Naive thymus-derived CD4-positive, alpha-beta T cell (primary cell): Measurements from ENCODE around the gene MTNR1A. TPM values are rescaled to one million over a fixed set of nuclear protein-coding genes. Genes with fewer than 3 reads are reported as not detected.

Experiments used
- ATAC-seq: fragments of 150-1000 bp; cut with Tn5 transposase; 2 replicates; pipeline ENCODE4 v1.10.0; 2021; ENCODE audit warnings: mild to moderate bottlenecking, moderate library complexity
- CTCF ChIA-PET: fragments of 350-600 bp; sonication (Branson Sonifier 250); formaldehyde crosslinking; loops from one replicate; lab custom pipeline; 2021; ENCODE audit warnings: antibody characterized with exemption; lab: Charles Lee
- POLR2A ChIA-PET: fragments of 350-600 bp; sonication (Branson Sonifier 250); formaldehyde crosslinking; loops from one replicate; lab custom pipeline; 2021; ENCODE audit warnings: antibody characterized with exemption, inconsistent platforms; lab: Charles Lee
- DNase-seq, 9 donors: peaks; one replicate each; pipeline versions ENCODE4 v3.0.0 to v3.0.0-alpha.2; 2020 to 2022; ENCODE audit warnings: mixed read lengths in 1 of 9
- H3K27ac ChIP-seq: one replicate; pipeline ENCODE4 v1.7.0; 2013; ENCODE audit warnings: mild to moderate bottlenecking, low read depth, low read length, moderate library complexity
- H3K27me3 ChIP-seq, 2 donors: one replicate each; pipeline ENCODE4 v1.7.0; 2013; ENCODE audit warnings: low read length in 2 of 2, mild to moderate bottlenecking in 2 of 2, moderate library complexity in 2 of 2; ENCODE audit not compliant: control insufficient read depth in 2 of 2, insufficient read depth in 2 of 2
- H3K36me3 ChIP-seq, 3 experiments: 1 replicate in 2 of 3; 2 replicates in 1 of 3; pipeline ENCODE4 v1.7.0; 2013; ENCODE audit warnings: low read length in 3 of 3, mild to moderate bottlenecking in 3 of 3, moderate library complexity in 1 of 3; ENCODE audit not compliant: insufficient read depth in 3 of 3, control insufficient read depth in 2 of 3
- H3K4me1 ChIP-seq, 2 donors: one replicate each; pipeline ENCODE4 v1.7.0; 2013; ENCODE audit warnings: low read length in 2 of 2, mild to moderate bottlenecking in 2 of 2, moderate library complexity in 1 of 2; ENCODE audit not compliant: control insufficient read depth in 2 of 2, insufficient read depth in 2 of 2
- H3K4me3 ChIP-seq: 2 replicates; pipeline ENCODE4 v1.7.0; 2013; ENCODE audit warnings: mild to moderate bottlenecking, low read length
- H3K9me3 ChIP-seq, 3 experiments: 1 replicate in 2 of 3; 2 replicates in 1 of 3; pipeline ENCODE4 v1.7.0; 2013; ENCODE audit warnings: low read length in 3 of 3; ENCODE audit not compliant: control insufficient read depth in 2 of 3
- H3K27ac Mint-ChIP-seq, 9 donors: one replicate each; pipeline ENCODE4 v1.8.0; 2020 to 2022; ENCODE audit warnings: mixed read lengths in 9 of 9, mild to moderate bottlenecking in 8 of 9, moderate library complexity in 5 of 9, inconsistent platforms in 2 of 9
- H3K27me3 Mint-ChIP-seq, 5 donors: one replicate each; pipeline ENCODE4 v1.8.0; 2021 to 2022; ENCODE audit warnings: mixed read lengths in 5 of 5, mild to moderate bottlenecking in 1 of 5
- H3K36me3 Mint-ChIP-seq, 5 donors: one replicate each; pipeline ENCODE4 v1.8.0; 2020 to 2022; ENCODE audit warnings: mixed read lengths in 5 of 5, mild to moderate bottlenecking in 3 of 5, inconsistent platforms in 1 of 5
- H3K4me1 Mint-ChIP-seq, 7 donors: one replicate each; pipeline ENCODE4 v1.8.0; 2020 to 2022; ENCODE audit warnings: mixed read lengths in 7 of 7, mild to moderate bottlenecking in 3 of 7, inconsistent platforms in 1 of 7
- H3K4me3 Mint-ChIP-seq, 10 donors: one replicate each; pipeline ENCODE4 v1.8.0; 2020 to 2022; ENCODE audit warnings: mild to moderate bottlenecking in 10 of 10, mixed read lengths in 10 of 10, moderate library complexity in 6 of 10, inconsistent platforms in 2 of 10
- H3K9me3 Mint-ChIP-seq, 11 donors: one replicate each; pipeline ENCODE4 v1.8.0; 2020 to 2022; ENCODE audit warnings: mixed read lengths in 11 of 11, mild to moderate bottlenecking in 4 of 11, inconsistent platforms in 1 of 11, moderate library complexity in 1 of 11
- intact Hi-C, 2 donors: fragments of 100-400 bp; cut with micrococcal nuclease; formaldehyde crosslinking; loops; one replicate each; pipeline ENCODE4 v1.15.1; 2023
- polyA plus RNA-seq, 2 donors: library from polyadenylated mRNA; unstranded; fragments of 300-500 nt; fragmentation: Illumina TruSeq; gene quantifications; one replicate each; pipeline ENCODE4 v1.2.3, GENCODE V29; 2021
- total RNA-seq, 6 experiments: library from RNA in 5 of 6; stranded (reverse) in 5 of 6; gene quantifications; 1 replicate in 5 of 6; 2 replicates in 1 of 6; pipeline ENCODE4 v1.2.3 and lab custom pipeline; 2021 to 2026

MTNR1A gene
- total and polyA plus RNA-seq, 7 experiments from 2014 or later = not detected

- no peak overlapping the region for H3K27ac Mint-ChIP-seq
- ATAC-seq = no peak
- no peak overlapping the region for H3K4me3 Mint-ChIP-seq
- H3K9me3 Mint-ChIP-seq = no peaks in the 10 kb centered on the region
- H3K27ac ChIP-seq = no peak overlapping the region
- H3K27me3 ChIP-seq = no peaks in the 10 kb centered on the region
- H3K4me1 ChIP-seq = no peaks in the 10 kb centered on the region
- H3K27me3 Mint-ChIP-seq = peaks cover 0 to 20% (median 4%) of the 10 kb centered on the region in 5 donors
- DNase-seq = no peak
- no peaks in the 10 kb centered on the region for H3K36me3 ChIP-seq
- no peaks in the 10 kb centered on the region for H3K9me3 ChIP-seq
- no peaks in the 10 kb centered on the region for H3K36me3 Mint-ChIP-seq
- intact Hi-C loops = no loop called here
- ChIA-PET CTCF (no interaction called here), POLR2A (no interaction called here)
- H3K4me1 Mint-ChIP-seq = no peaks in the 10 kb centered on the region
- no peak overlapping the region for H3K4me3 ChIP-seq
These were observed 41.0 kb upstream of the MTNR1A start for GRCh38 chr4:186596346-186596745.

GRCh38 chr4:186593587-186593973, 38.2 kb upstream of the MTNR1A start:
- ChIA-PET CTCF (no interaction called here), POLR2A (no interaction called here)
- no peak for ATAC-seq
- H3K36me3 ChIP-seq = no peaks in the 10 kb centered on the region
- H3K9me3 Mint-ChIP-seq = no peaks in the 10 kb centered on the region
- no peaks in the 10 kb centered on the region for H3K4me1 ChIP-seq
- H3K27ac Mint-ChIP-seq = no peak overlapping the region
- no peak overlapping the region for H3K27ac ChIP-seq
- H3K27me3 ChIP-seq = no peaks in the 10 kb centered on the region
- H3K4me1 Mint-ChIP-seq = no peaks in the 10 kb centered on the region
- H3K36me3 Mint-ChIP-seq = no peaks in the 10 kb centered on the region
- H3K27me3 Mint-ChIP-seq = peaks cover 0 to 9% (median 4%) of the 10 kb centered on the region in 5 donors
- no peaks in the 10 kb centered on the region for H3K9me3 ChIP-seq
- no peak overlapping the region for H3K4me3 Mint-ChIP-seq
- no peak for DNase-seq
- intact Hi-C loops = no loop called here
- H3K4me3 ChIP-seq = no peak overlapping the region

GRCh38 chr4:186592966-186593586, 37.7 kb upstream of the MTNR1A start:
- Mint-ChIP-seq H3K27me3 (peaks cover 0 to 9% (median 4%) of the 10 kb centered on the region in 5 donors), H3K27ac (no peak overlapping the region), H3K4me1 (no peaks in the 10 kb centered on the region), H3K4me3 (no peak overlapping the region), H3K9me3 (no peaks in the 10 kb centered on the region), H3K36me3 (no peaks in the 10 kb centered on the region)
- ChIA-PET POLR2A (no interaction called here), CTCF (no interaction called here)
- no peak for DNase-seq
- Histone ChIP-seq H3K36me3 (no peaks in the 10 kb centered on the region), H3K27me3 (no peaks in the 10 kb centered on the region), H3K27ac (no peak overlapping the region), H3K4me1 (no peaks in the 10 kb centered on the region), H3K4me3 (no peak overlapping the region), H3K9me3 (no peaks in the 10 kb centered on the region)
- intact Hi-C loops = no loop called here
- no peak for ATAC-seq

GRCh38 chr4:186592445-186592844, 37.1 kb upstream of the MTNR1A start:
- intact Hi-C loops = no loop called here
- no peak overlapping the region for H3K27ac ChIP-seq
- no peaks in the 10 kb centered on the region for H3K36me3 Mint-ChIP-seq
- H3K9me3 ChIP-seq = no peaks in the 10 kb centered on the region
- no peak overlapping the region for H3K27ac Mint-ChIP-seq
- H3K9me3 Mint-ChIP-seq = no peaks in the 10 kb centered on the region
- H3K4me1 Mint-ChIP-seq = no peaks in the 10 kb centered on the region
- DNase-seq = no peak
- ChIA-PET POLR2A (no interaction called here), CTCF (interaction anchor here (1.0 kb wide), 1 partner anchor 11 kb away, joined by 4 read pairs; no protein-coding TSS in a partner anchor)
- H3K4me3 Mint-ChIP-seq = no peak overlapping the region
- H3K4me1 ChIP-seq = no peaks in the 10 kb centered on the region
- no peak for ATAC-seq
- no peaks in the 10 kb centered on the region for H3K27me3 ChIP-seq
- no peak overlapping the region for H3K4me3 ChIP-seq
- H3K36me3 ChIP-seq = no peaks in the 10 kb centered on the region
- peaks cover 0 to 9% (median under 1%) of the 10 kb centered on the region in 5 donors for H3K27me3 Mint-ChIP-seq

- Mint-ChIP-seq H3K27ac (no peak overlapping the region), H3K27me3 (peaks cover 0 to 6% (median under 1%) of the 10 kb centered on the region in 5 donors), H3K4me1 (no peaks in the 10 kb centered on the region), H3K9me3 (no peaks in the 10 kb centered on the region), H3K4me3 (no peak overlapping the region), H3K36me3 (no peaks in the 10 kb centered on the region)
- intact Hi-C loops = no loop called here
- ChIA-PET CTCF (interaction anchor here (0.6 to 1.0 kb wide), 2 partner anchors 10 to 1181 kb away, joined by 3 to 4 read pairs; no protein-coding TSS in a partner anchor), POLR2A (interaction anchor here (0.6 kb wide), 1 partner anchor 74 kb away, joined by 3 read pairs; no protein-coding TSS in a partner anchor)
- Histone ChIP-seq H3K4me3 (no peak overlapping the region), H3K9me3 (no peaks in the 10 kb centered on the region), H3K4me1 (no peaks in the 10 kb centered on the region), H3K36me3 (no peaks in the 10 kb centered on the region), H3K27me3 (no peaks in the 10 kb centered on the region), H3K27ac (no peak overlapping the region)
- DNase-seq (no peak), ATAC-seq (no peak)
These were observed 36.3 kb upstream of the MTNR1A start for GRCh38 chr4:186591651-186592050.

GRCh38 chr4:186588503-186588902, 33.1 kb upstream of the MTNR1A start:
- H3K27me3 ChIP-seq = no peaks in the 10 kb centered on the region
- H3K4me3 ChIP-seq = no peak overlapping the region
- no peaks in the 10 kb centered on the region for H3K4me1 Mint-ChIP-seq
- POLR2A ChIA-PET = no interaction called here
- ATAC-seq (no peak), DNase-seq (no peak)
- H3K27ac ChIP-seq = no peak overlapping the region
- intact Hi-C loops = no loop called here
- H3K27ac Mint-ChIP-seq = no peak overlapping the region
- no peaks in the 10 kb centered on the region for H3K36me3 Mint-ChIP-seq
- H3K36me3 ChIP-seq = no peaks in the 10 kb centered on the region
- H3K27me3 Mint-ChIP-seq = peaks cover 0 to 12% (median 3%) of the 10 kb centered on the region in 5 donors
- CTCF ChIA-PET = interaction anchor here (1.9 kb wide), 1 partner anchor 291 kb away, joined by 7 read pairs; no protein-coding TSS in a partner anchor
- no peaks in the 10 kb centered on the region for H3K9me3 Mint-ChIP-seq
- H3K9me3 ChIP-seq = no peaks in the 10 kb centered on the region
- H3K4me3 Mint-ChIP-seq = no peak overlapping the region
- H3K4me1 ChIP-seq = no peaks in the 10 kb centered on the region
